Calu3 (cell line): Measurements from ENCODE around the gene GRB10. TPM values are rescaled to one million over a fixed set of nuclear protein-coding genes. Genes with fewer than 3 reads are reported as not detected.

Experiments used
- BruUV-seq: library from RNA; stranded (reverse); fragments of 400-500 nt; replicated peaks from 2 replicates; lab custom pipeline; 2021; lab: Mats Ljungman, UMichigan
- CTCF ChIA-PET: fragments of 300-600 bp; sonication (Branson Sonifier 250); formaldehyde crosslinking; loops from one replicate; lab custom pipeline; 2022; ENCODE audit warnings: antibody characterized with exemption; lab: Charles Lee
- DNase-seq: peaks from one replicate; pipeline ENCODE4 v3.0.0; 2022
- H3K27ac Mint-ChIP-seq: one replicate; pipeline ENCODE4 v1.8.0; 2022; ENCODE audit warnings: mixed read lengths; ENCODE audit not compliant: unreplicated experiment
- H3K27me3 Mint-ChIP-seq: one replicate; pipeline ENCODE4 v1.8.0; 2022; ENCODE audit warnings: mixed read lengths; ENCODE audit not compliant: unreplicated experiment
- H3K36me3 Mint-ChIP-seq: one replicate; pipeline ENCODE4 v1.8.0; 2022; ENCODE audit warnings: mild to moderate bottlenecking, moderate library complexity, mixed read lengths; ENCODE audit not compliant: insufficient read depth, unreplicated experiment
- H3K4me1 Mint-ChIP-seq: one replicate; pipeline ENCODE4 v1.8.0; 2022; ENCODE audit warnings: mild to moderate bottlenecking, low read depth, mixed read lengths; ENCODE audit not compliant: unreplicated experiment
- H3K4me3 Mint-ChIP-seq: one replicate; pipeline ENCODE4 v1.8.0; 2022; ENCODE audit warnings: mild to moderate bottlenecking, low read depth, moderate library complexity, mixed read lengths; ENCODE audit not compliant: unreplicated experiment
- H3K9me3 Mint-ChIP-seq: one replicate; pipeline ENCODE4 v1.8.0; 2022; ENCODE audit warnings: low read depth, mixed read lengths; ENCODE audit not compliant: unreplicated experiment
- CTCF ChIP-seq: fragments of 200-600 bp; IDR thresholded peaks from one replicate; pipeline ENCODE4 v1.8.0; 2022; ENCODE audit warnings: antibody characterized with exemption; ENCODE audit not compliant: unreplicated experiment
- intact Hi-C: fragments of 100-400 bp; cut with micrococcal nuclease; formaldehyde crosslinking; loops from one replicate; pipeline ENCODE4 v1.10.0; 2022; ENCODE audit not compliant: unreplicated experiment
- total RNA-seq: library from RNA; stranded (reverse); gene quantifications from 2 replicates; pipeline ENCODE4 v1.2.3, GENCODE V29; 2022

Gene GRB10
- total RNA-seq, 1 experiment from 2014 or later, result 90.6 TPM

GRCh38 chr7:50788382-50788781, 5.7 kb upstream of the GRB10 start:
- Mint-ChIP-seq H3K4me1 (peaks cover 64% of the 10 kb centered on the region), H3K4me3 (no peak overlapping the region), H3K36me3 (peaks cover 25% of the 10 kb centered on the region), H3K9me3 (peaks cover 4% of the 10 kb centered on the region), H3K27ac (no peak overlapping the region), H3K27me3 (no peaks in the 10 kb centered on the region)
- DNase-seq, result no peak
- CTCF ChIA-PET, result interaction anchor here (1.6 kb wide), 1 partner anchor 353 kb away, joined by 3 read pairs; no protein-coding TSS in a partner anchor
- BruUV-seq, result no TSS peak
- intact Hi-C loops, result no loop called here
- TF ChIP-seq CTCF, result no peak

GRCh38 chr7:50787825-50788224, 5.1 kb upstream of the GRB10 start:
- no peak overlapping the region for H3K4me3 Mint-ChIP-seq
- no peak for DNase-seq
- peaks cover 4% of the 10 kb centered on the region for H3K9me3 Mint-ChIP-seq
- no peaks in the 10 kb centered on the region for H3K27me3 Mint-ChIP-seq
- TF ChIP-seq CTCF, result no peak
- BruUV-seq, result no TSS peak
- H3K36me3 Mint-ChIP-seq, result peaks cover 31% of the 10 kb centered on the region
- intact Hi-C loops, result no loop called here
- H3K4me1 Mint-ChIP-seq, result peaks cover 69% of the 10 kb centered on the region
- H3K27ac Mint-ChIP-seq, result no peak overlapping the region
- CTCF ChIA-PET, result interaction anchor here (1.6 kb wide), 1 partner anchor 353 kb away, joined by 3 read pairs; no protein-coding TSS in a partner anchor

GRCh38 chr7:50785346-50785745, 2.6 kb upstream of the GRB10 start:
- no peak for TF ChIP-seq CTCF
- Mint-ChIP-seq H3K4me3 (no peak overlapping the region), H3K4me1 (peaks cover 61% of the 10 kb centered on the region), H3K27ac (no peak overlapping the region), H3K27me3 (no peaks in the 10 kb centered on the region), H3K9me3 (peaks cover 4% of the 10 kb centered on the region), H3K36me3 (peaks cover 16% of the 10 kb centered on the region)
- CTCF ChIA-PET, result no interaction called here
- intact Hi-C loops, result no loop called here
- DNase-seq, result no peak
- no TSS peak for BruUV-seq

GRCh38 chr7:50783801-50784507, 1.3 kb upstream of the GRB10 start:
- no peak for DNase-seq
- no peak for TF ChIP-seq CTCF
- peaks cover 19% of the 10 kb centered on the region for H3K36me3 Mint-ChIP-seq
- intact Hi-C loops, result loop anchor here (2.0 to 5.0 kb wide), 3 partner anchors 43 to 357 kb away; no protein-coding TSS in a partner anchor
- H3K27ac Mint-ChIP-seq, result no peak overlapping the region
- CTCF ChIA-PET, result interaction anchor here (0.6 to 1.1 kb wide), 2 partner anchors 37 to 357 kb away, joined by 3 to 4 read pairs; no protein-coding TSS in a partner anchor
- H3K27me3 Mint-ChIP-seq, result no peaks in the 10 kb centered on the region
- H3K4me3 Mint-ChIP-seq, result peak overlapping the region; percentile 72
- peaks cover 4% of the 10 kb centered on the region for H3K9me3 Mint-ChIP-seq
- BruUV-seq, result no TSS peak
- peaks cover 69% of the 10 kb centered on the region for H3K4me1 Mint-ChIP-seq
